Loucy (cell line): ENCODE data around the gene UPK3A.

Experiments used
- H2AFZ ChIP-seq: fragments of 200-600 bp; sonication (generic); 2 replicates; pipeline ENCODE4 v1.6.0; 2016; ENCODE audit warnings: antibody characterized with exemption, mild to moderate bottlenecking, low read length, moderate library complexity
- H3F3A ChIP-seq: fragments of 200-600 bp; 2 replicates; pipeline ENCODE4 v1.6.0; 2016; ENCODE audit warnings: antibody characterized with exemption, low read depth, mild to moderate bottlenecking
- H3K27me3 ChIP-seq: fragments of 200-600 bp; sonication (generic); 2 replicates; pipeline ENCODE4 v1.6.1; 2014; ENCODE audit warnings: low read length, mild to moderate bottlenecking; ENCODE audit not compliant: insufficient read depth, poor library complexity, severe bottlenecking
- H3K36me3 ChIP-seq: fragments of 200-600 bp; sonication (generic); 2 replicates; pipeline ENCODE4 v1.6.1; 2016; ENCODE audit warnings: low read length; ENCODE audit not compliant: insufficient read depth
- H3K4me1 ChIP-seq: fragments of 200-600 bp; sonication (generic); 2 replicates; pipeline ENCODE4 v1.5.1; 2014; ENCODE audit warnings: low read length, mild to moderate bottlenecking; ENCODE audit not compliant: insufficient read depth, poor library complexity, severe bottlenecking
- H3K4me2 ChIP-seq: fragments of 200-600 bp; sonication (generic); 2 replicates; pipeline ENCODE4 v1.6.0; 2014; ENCODE audit warnings: antibody characterized with exemption, low read length, low read depth, mild to moderate bottlenecking; ENCODE audit not compliant: poor library complexity, severe bottlenecking
- H3K4me3 ChIP-seq: fragments of 200-600 bp; sonication (generic); 2 replicates; pipeline ENCODE4 v1.5.1; 2014; ENCODE audit warnings: low read length, mild to moderate bottlenecking, mixed read lengths; ENCODE audit not compliant: poor library complexity, severe bottlenecking
- H3K79me2 ChIP-seq: fragments of 200-600 bp; sonication (generic); 2 replicates; pipeline ENCODE4 v1.6.1; 2014; ENCODE audit warnings: low read length; ENCODE audit not compliant: insufficient read depth
- H3K9ac ChIP-seq: fragments of 200-600 bp; sonication (generic); 2 replicates; pipeline ENCODE4 v1.6.0; 2014; ENCODE audit warnings: mild to moderate bottlenecking, low read depth, low read length, moderate library complexity; ENCODE audit not compliant: poor library complexity, severe bottlenecking
- H3K9me2 ChIP-seq: fragments of 200-600 bp; sonication (generic); replicated peaks from 2 replicates; pipeline ENCODE4 v1.6.1; 2016; ENCODE audit warnings: low read depth, low read length, mixed read lengths
- H3K9me3 ChIP-seq: fragments of 200-600 bp; sonication (generic); 2 replicates; pipeline ENCODE4 v1.6.1; 2014; ENCODE audit warnings: mild to moderate bottlenecking, antibody characterized with exemption, low read length, low read depth; ENCODE audit not compliant: insufficient read depth
- H4K20me1 ChIP-seq: fragments of 200-600 bp; sonication (generic); 2 replicates; pipeline ENCODE4 v1.6.0; 2014; ENCODE audit warnings: antibody characterized with exemption, low read length, mild to moderate bottlenecking; ENCODE audit not compliant: insufficient read depth, poor library complexity, severe bottlenecking
- CTCF ChIP-seq: fragments of 200-600 bp; sonication (generic); conservative IDR thresholded peaks from 2 replicates; pipeline ENCODE4 v1.5.1; 2014; ENCODE audit warnings: mild to moderate bottlenecking, antibody characterized with exemption, low read length
- EZH2phosphoT487 ChIP-seq: fragments of 200-600 bp; IDR thresholded peaks from 2 replicates; pipeline ENCODE4 v1.6.1; 2018; ENCODE audit warnings: antibody characterized with exemption, mild to moderate bottlenecking, moderate library complexity, borderline replicate concordance

The UPK3A gene

GRCh38 chr22:45278125-45278524 is 6.6 kb upstream of the UPK3A start:
- no peak for TF ChIP-seq EZH2phosphoT487
- TF ChIP-seq CTCF = no peak
- H3K4me2 ChIP-seq = no peak overlapping the region
- H3K79me2 ChIP-seq = no peaks in the 10 kb centered on the region
- H3K4me3 ChIP-seq = no peak overlapping the region
- H3K4me1 ChIP-seq = no peaks in the 10 kb centered on the region
- no peaks in the 10 kb centered on the region for H3K9me2 ChIP-seq
- H3K27me3 ChIP-seq = no peaks in the 10 kb centered on the region
- no peaks in the 10 kb centered on the region for H3F3A ChIP-seq
- no peaks in the 10 kb centered on the region for H4K20me1 ChIP-seq
- no peak overlapping the region for H2AFZ ChIP-seq
- H3K9me3 ChIP-seq = no peaks in the 10 kb centered on the region
- no peaks in the 10 kb centered on the region for H3K36me3 ChIP-seq
- no peak overlapping the region for H3K9ac ChIP-seq

GRCh38 chr22:45280587-45280980 is 4.2 kb upstream of the UPK3A start:
- no peaks in the 10 kb centered on the region for H3K9me3 ChIP-seq
- H3K79me2 ChIP-seq = no peaks in the 10 kb centered on the region
- TF ChIP-seq CTCF = no peak
- TF ChIP-seq EZH2phosphoT487 = no peak
- no peak overlapping the region for H3K4me2 ChIP-seq
- H3K4me3 ChIP-seq = no peak overlapping the region
- no peak overlapping the region for H3K9ac ChIP-seq
- H3K27me3 ChIP-seq = no peaks in the 10 kb centered on the region
- no peaks in the 10 kb centered on the region for H3K9me2 ChIP-seq
- H4K20me1 ChIP-seq = no peaks in the 10 kb centered on the region
- no peak overlapping the region for H2AFZ ChIP-seq
- no peaks in the 10 kb centered on the region for H3F3A ChIP-seq
- H3K4me1 ChIP-seq = no peaks in the 10 kb centered on the region
- H3K36me3 ChIP-seq = no peaks in the 10 kb centered on the region

GRCh38 chr22:45281010-45281409 is 3.7 kb upstream of the UPK3A start:
- no peak overlapping the region for H3K4me3 ChIP-seq
- H3K79me2 ChIP-seq = no peaks in the 10 kb centered on the region
- no peak overlapping the region for H3K9ac ChIP-seq
- H3F3A ChIP-seq = no peaks in the 10 kb centered on the region
- no peaks in the 10 kb centered on the region for H4K20me1 ChIP-seq
- no peak overlapping the region for H3K4me2 ChIP-seq
- H3K27me3 ChIP-seq = no peaks in the 10 kb centered on the region
- no peak overlapping the region for H2AFZ ChIP-seq
- H3K36me3 ChIP-seq = no peaks in the 10 kb centered on the region
- H3K9me3 ChIP-seq = no peaks in the 10 kb centered on the region
- no peaks in the 10 kb centered on the region for H3K9me2 ChIP-seq
- H3K4me1 ChIP-seq = no peaks in the 10 kb centered on the region
- TF ChIP-seq EZH2phosphoT487 = no peak
- no peak for TF ChIP-seq CTCF
